OCI-LY7 (cell line): Measurements from ENCODE around the gene SIRT3.

Source experiments
- CTCF ChIP-seq: fragments of 200-600 bp; sonication (generic); conservative IDR thresholded peaks from 2 replicates; pipeline ENCODE4 v1.5.1; 2014; ENCODE audit warnings: mild to moderate bottlenecking, antibody characterized with exemption, low read length, moderate library complexity, mixed read lengths
- EZH2phosphoT487 ChIP-seq: fragments of 200-600 bp; sonication (generic); IDR thresholded peaks from 2 replicates; pipeline ENCODE4 v1.6.1; 2018; ENCODE audit warnings: low read depth, borderline replicate concordance, mild to moderate bottlenecking, mixed run types, antibody characterized with exemption, low read length, moderate library complexity, mixed read lengths

- no peak for TF ChIP-seq CTCF
- TF ChIP-seq EZH2phosphoT487: no peak
These were observed 44.8 kb upstream of the SIRT3 start for GRCh38 chr11:280706-281485.
